Stimulated activated CD4-positive, alpha-beta T cell treated with anti-CD3 and anti-CD28 coated beads, TNF-alpha, amount 100 ng/mL, for 1 hour (primary cell): ENCODE results near the gene TOX3.

Source experiments
- DNase-seq, 3 donors: peaks; one replicate each; pipeline ENCODE4 v3.0.0-alpha.2; 2020; ENCODE audit warnings: low read depth in 3 of 3, low spot score in 1 of 3

Gene TOX3

DNA sequence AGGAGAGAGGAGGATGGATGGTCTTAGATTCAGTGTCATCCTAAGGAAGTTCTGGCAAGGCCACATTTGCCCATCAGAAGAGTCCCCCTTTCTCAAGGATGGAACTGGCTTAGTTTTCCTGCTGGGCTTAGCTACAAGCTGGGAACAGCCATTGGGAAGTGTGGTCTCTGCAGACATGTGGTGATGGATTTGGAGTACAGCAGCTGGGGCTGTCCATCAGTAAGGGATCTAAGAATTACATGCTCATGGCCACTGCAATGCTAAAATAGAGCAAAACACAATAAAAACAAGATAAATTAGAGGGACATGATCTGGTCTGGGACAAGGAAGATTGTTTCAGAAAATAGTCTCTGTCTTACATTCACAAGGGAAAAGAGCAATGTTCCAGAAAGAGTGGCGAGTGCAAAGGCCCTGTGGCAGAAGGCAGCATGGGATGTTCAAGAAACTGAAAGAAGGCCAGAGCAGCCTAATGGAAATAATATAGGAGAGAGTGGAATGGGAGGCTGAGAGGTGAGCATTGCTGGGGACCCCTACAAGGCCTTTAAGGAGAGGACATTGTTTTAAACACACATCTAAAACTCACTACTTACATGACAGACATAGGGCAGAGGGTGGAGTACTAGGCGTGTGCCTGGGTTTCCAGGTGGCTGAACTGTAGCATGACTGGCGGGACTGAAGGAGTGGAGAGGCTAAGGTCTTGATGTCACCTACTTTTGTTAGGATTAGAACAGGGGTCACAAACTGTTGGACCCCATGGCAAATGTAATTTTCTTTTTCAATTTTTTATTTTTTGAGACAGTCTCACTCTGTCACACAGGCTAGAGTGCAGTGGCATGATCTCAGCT, 17.0 kb upstream of the TOX3 start:
- no peak for DNase-seq

DNA sequence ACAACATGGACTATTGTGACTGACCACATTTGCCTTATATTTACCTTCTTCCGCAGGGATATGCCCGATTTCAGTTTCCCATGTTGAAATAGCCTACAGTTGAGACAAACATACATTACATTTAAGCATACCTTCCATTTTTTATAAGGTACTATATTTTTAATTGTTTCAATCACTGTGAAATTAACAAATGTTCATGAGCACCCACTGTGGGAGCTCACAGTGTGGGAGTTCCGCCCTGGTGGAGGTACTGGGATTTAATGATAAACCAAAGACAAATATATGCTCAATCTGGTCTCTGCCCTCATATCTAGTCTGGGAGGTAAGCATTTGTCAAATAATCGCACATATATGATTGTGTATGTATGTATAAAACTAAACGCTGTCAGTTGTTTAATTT, 15.8 kb upstream of the TOX3 start:
- no peak for DNase-seq

DNA sequence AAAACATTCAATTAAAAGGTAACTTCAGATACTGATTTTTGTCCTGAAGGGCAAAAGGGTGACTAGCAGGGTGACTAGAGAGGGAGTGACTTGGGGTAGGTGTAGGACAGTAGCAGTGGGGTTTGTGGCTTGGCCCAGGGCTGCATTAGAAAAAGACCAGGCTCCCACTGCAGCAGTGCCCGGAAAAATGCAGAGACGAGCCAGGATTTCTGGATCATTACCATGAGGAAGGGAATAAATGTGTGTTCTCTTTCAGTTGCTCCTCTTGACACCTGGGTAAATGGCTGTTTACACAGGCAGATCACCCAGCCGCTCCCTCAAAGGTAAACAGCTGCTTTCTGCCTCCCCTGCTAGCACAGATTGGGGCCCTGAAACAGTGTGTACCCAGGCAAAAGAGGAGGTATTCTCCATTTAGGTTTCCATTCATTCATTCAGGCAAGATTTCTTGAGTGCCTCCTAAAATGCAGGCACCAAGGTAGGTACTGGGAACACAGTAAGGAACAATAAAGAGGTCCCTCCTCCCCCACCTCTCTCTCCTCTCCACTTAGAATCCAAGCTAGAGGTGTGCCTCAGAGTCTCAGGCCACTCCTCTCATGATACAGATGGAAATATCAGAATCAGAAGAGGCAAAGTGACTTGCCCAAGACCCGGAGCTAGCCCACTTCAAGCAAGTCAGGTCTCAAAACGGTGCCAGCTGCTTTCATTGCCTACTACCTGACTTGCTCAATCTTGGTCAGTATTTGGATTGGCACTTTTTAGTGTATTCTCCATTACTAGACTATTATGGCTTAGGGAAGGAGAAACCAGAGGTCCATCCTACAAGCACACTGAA, 15.2 kb upstream of the TOX3 start:
- no peak for DNase-seq

DNA sequence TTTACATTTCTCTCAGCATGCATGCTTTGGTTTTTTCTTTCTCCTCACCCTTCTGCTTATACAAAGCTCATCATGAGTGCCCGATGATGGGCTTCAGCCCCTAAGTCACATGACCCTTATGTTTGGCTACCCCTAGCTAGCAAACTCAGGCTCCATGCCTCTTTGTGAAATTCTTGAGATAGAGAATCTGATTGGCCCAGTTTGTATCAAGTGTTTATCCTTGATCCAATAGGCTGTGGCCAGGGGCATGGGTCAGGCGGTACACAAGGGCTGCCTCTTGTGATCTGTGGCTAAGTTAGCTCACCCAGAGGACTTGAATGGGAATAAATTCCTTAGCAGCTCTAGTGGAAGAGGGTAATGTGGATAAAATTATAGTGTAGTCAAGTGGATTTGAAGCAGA, 11.5 kb upstream of the TOX3 start:
- DNase-seq, result no peak

DNA sequence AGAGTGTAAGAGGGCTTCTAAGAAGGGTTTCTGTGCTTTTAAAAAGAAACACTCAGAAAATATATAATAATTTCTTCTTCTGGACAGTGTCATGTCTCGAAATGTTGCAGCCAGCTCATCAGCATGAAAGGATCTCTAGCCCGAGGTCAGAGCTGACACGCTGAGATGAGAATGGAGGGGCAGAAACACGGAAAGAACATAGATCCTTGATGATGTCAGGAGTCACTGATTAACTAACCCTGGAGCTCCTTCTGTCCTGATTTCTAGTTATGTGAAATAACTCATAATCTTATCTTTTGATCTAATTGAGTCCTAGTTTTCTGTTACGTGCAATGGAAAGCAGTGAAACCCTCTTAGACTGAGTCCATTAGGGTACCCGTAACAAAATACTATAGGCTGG, 10.3 kb upstream of the TOX3 start:
- no peak for DNase-seq

DNA sequence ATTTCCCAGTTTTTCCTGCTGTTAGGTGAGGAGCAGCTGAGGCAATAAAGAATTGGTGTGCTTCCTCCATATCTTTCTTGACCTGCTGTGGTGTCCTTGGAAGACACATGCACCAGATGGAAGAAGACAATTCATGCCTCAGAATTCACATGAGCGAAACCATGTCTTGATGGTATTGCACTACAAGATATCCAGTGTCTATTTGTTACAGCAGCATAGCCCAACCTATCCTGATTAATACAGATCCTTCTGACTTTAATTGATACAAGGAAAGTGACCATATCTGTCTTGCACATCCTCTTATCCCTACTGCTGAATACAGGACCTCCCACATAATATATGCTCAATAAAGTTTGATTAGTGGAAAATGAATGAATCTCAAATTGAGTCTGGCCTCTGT, 9.1 kb upstream of the TOX3 start:
- DNase-seq, result no peak

DNA sequence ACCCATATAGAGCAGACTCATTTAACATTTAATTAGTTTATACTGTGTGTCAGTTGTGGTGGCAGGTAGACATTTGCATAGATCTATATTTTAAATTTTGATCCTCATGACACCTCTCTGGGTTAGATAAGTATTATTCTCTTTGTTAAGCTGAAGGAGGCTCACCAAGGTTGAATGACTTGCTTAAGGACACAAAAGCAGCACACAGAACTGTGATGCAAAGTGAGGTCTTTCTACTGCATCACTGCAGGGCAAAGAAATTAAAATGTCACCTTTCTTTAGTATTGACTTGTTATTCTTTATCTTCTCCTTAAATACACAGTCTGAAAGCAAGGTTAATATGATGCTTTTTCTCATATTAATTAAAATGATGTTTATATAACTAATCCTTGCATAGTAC, 8.6 kb upstream of the TOX3 start:
- no peak for DNase-seq

DNA sequence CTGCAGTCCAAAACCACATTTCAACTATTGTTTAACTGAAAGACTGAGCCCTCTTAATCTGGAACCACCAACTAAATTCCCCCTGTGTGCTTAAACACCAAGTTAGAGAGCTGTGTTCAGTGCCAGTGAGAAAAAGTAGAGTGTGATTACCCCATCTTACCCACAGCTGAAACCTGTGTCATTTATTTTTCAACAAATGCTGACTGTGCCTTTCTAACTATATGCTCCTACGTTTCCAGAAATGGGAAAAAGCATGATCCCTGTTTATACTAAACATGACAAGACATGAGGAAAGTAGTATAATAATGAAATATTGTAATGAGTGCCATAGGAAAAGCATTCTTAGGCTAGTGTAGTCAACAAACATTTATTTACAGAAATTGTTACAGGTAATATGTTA, 7.4 kb upstream of the TOX3 start:
- DNase-seq, result no peak

DNA sequence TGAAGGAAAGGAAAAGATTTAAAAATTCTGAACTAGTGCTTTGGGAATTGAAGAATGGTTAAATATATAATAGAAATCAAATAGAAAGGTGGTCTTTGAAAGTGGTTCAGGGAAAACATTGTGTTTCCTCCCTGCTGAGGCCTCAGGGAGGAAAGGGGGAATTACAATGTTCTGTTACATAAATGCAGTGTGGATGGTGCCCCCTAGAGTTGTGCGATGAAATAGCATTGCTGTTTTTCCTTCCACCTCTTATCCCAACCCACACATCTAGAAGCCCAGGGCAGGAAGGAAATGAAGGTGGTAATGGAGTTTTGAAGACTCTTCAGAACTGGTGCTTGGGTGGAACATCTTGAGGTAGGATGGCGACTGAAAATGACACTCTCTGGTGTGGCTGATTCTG, 6.4 kb upstream of the TOX3 start:
- no peak for DNase-seq

DNA sequence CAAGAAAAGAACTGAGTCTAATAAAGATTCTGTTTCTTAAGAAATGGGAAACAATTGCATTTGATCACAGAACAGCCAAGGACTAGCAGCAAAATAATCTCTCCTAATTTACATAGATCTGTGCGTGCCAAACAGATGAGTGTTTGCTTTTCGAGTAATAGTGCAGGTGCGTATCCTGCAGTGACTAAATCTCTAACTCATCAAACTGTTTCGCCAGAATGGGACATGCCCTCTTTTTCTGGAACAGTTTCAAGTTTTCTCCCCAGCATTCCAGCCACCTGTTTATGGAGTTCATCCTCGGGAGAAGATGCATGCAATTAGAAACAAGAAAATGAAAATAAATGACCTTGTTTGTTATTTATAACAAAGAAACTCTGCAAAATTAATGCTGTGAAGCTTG, 5.7 kb upstream of the TOX3 start:
- DNase-seq, result no peak

DNA sequence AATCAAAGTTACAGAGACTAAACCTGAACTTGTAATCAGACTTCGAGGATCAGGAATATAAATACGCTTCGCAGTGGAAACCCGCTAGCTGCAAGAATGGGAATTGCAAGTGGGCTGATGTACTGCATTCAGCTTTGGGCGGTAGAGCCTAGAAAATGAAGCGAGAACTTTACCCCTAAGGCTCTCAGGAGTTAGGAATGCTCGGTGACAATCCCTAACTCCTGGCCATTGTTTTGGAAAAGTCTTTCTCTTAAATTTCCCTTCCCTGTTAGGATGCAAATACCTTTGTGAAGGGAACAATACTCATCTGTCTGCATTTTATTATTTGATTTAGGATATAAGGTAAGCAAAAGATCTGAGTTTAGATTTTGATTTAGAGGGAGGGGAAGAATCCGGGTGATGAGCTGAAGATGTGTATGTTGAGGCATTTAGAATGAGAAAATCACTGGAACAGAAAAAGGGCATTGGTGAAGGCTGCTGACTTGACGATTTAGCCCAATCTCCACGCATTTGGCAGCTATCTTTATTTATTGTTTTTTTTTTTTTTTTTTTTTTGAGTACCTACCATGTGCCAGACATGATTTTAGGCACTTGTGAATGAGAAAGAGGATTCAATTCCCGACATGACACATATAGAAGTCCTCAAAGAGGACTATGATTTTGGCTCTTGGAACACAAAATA, 2.2 kb upstream of the TOX3 start:
- DNase-seq, result no peak

DNA sequence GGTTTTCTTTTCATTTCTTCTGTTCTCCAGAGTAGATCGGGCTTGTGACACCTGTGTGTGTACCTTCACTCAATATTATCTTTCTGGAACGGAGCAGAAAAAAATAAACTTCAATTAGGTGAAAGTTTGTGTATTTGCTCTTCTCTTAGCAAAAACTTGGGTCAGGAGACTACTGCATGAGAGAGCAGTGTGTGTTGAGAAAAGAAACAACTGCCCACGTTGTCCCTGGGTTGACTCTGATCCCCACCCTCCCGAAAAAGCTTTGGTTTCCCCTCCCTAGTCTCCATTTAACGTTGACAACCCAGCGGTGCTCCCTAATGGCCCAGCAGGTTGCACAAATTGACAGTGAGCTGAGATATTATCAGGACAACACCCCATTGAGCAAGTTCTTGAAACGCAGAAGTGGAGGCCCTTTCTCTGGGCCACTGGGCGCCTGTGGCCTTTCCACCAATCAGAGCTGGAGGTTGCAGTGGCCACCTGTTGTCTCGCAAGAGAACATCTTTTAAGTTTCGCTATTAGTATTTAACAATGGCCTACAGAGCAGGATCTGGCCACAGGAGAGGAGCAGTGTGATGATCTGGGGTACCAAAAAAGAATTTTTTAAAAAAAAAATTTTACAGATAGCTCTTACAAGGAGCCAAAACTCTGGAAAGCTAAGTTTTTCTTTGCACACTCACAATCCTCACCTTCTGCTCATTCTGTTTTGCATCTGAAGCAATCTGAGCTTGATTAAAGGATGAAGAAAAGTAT, 1.5 kb upstream of the TOX3 start:
- no peak for DNase-seq

DNA sequence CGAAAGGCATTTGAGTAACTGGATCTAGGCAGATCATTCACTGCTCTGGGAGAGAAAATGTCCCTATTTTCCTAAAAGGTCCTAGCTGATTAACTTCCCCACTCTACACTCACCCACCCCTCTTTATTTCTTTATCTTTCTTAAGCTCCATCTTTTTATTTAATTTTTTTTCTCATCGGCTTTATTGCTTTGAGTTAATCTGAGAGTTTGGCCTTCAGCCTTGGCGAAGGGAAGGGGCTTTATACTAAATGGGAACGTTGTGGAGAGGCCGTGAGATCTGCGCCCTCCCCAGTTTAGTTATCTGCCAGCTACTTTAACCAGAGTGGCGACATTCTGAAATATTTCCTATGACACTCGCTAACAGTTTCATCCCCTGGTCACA, 882 bp upstream of the TOX3 start:
- no peak for DNase-seq

DNA sequence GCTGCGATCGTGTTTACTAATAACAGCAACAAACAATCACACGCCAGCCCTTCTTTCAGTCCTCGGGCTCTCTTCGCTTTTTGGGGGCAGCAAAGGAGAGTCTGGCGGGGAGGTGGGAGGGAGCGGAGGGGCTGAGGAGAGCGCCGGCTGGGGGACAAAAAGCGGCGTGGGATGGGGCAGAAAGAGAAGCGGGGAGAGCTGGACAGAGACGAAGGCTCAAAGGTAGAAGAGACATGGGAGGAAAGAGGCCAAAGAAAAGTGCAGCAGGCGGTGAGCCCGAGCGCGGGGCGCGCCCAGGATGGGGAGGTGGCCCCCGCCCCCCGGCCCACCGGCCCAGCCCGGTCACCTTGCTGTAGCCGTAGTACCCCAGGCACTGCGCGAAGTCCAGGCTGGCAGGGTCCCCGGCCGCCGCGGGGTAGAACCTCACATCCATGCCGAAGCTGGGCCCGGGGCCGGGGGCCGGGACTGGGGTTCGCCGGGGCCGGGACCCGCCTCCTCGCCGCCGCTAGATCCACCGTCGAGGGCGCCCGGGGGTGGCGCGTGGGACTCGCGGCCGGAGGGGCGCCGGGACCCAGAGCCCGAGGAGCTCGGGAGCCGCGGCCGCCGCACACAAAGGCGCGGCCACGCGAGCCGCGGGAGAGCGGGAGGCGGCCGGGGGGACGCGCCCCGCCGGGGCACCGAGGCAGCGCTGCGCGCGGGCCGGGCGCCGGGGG, 496 bp downstream of the TOX3 start:
- DNase-seq, result no peak

DNA sequence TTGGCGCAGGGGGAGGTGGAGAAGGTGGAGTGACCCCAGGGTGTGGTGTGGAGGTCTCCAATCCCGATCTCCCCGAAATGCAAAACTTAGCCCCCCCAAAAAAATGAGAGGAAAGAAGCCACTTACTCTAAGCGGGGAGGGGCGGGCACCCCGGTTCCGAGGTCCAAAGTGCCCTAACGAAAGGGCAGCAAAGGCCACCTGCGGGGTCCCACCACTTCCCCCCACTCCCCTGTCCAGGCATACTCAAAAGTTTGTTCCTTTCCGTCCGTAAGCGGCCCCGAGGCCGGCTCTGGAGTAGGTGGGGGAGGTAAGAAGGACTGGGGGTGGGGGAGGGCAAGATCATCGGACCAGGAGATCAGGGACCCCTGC, 1.1 kb downstream of the TOX3 start:
- DNase-seq, result no peak

DNA sequence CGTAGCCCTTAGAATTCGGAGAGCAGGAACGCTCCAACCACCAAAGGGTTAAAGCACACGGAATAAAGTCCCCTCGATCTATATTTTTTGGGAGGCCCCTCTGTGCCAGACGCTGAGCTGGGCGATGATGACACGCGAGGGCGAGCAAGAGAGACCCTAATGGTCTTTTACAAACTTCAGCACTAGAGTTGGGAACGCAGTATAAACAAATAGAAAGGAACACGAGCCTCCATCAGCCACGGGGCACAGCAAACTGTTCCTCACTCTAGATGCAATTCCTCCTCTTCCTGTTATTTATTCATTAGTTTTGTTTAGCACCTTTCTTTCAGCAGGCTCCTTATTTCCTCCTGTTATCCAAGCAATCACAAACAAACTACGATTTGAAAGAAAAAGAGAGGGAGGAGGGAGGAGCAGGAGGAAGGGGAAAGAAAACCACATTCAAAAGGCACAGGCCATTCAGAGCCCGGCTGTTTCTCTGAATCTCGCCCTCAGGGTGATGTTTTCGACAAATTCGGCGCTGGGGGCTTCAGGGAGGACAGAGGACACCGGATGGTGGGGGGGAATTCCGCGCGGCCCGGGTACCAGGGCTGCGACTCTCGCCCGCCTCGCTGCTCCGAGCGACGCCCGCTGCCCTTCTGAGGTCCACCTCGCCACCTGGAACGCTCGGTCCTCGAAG, 1.6 kb downstream of the TOX3 start:
- no peak for DNase-seq

DNA sequence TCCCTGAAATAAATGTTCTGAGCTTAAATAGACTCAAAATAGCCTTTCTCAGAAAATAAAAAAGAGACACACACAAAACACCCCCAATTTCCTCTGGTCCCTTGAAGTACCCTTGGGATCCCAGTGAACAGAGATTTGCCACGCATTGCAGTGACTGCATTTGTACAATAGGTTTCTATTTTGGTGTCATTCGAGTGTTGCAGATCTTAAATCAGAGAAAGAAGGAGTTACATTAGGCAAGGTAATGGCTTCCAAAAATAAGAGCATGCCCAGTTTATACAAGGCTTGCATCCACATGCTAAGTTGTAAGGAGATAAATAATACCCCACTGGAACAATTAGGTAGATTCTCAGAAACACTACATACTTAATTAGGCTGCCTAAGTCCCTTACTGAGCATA, 2.2 kb downstream of the TOX3 start:
- DNase-seq, result no peak

DNA sequence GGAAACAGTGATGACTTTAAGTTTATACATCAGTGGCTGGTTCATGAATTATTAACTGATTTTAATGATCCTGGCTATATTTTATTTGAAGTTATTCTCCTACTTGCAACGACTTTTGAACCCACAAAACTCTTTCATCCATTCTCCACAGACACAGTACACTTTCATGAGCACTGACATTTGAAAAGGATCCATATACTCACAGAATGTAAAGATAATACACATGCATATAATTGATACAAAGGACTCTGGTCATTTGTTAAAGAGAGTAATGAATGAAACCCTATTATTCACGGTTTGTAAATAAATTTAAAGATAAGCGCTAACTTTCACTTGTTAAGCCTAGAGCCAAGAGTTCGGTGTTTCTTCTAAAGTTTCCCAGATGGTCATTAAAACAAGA, 3.3 kb downstream of the TOX3 start:
- DNase-seq, result no peak

DNA sequence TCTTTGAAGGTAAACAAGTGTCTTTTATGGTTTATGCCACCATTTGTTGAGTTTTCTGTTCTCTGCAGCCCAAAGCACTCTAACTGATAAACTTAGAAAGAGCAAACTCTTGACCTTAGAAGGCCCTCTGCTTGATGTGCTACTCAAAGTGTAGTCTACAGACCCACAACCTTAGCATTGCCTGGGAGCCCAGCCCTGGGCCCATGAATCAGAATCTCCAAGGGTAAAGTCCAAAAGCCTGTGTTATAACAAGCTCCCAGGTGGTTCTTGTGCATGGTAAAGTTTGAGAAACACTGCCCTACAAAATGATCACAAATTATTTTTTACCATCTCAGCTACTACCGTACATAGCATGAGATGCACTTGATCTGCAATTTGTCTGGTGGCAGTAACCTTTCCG, 6.0 kb downstream of the TOX3 start:
- DNase-seq, result no peak

DNA sequence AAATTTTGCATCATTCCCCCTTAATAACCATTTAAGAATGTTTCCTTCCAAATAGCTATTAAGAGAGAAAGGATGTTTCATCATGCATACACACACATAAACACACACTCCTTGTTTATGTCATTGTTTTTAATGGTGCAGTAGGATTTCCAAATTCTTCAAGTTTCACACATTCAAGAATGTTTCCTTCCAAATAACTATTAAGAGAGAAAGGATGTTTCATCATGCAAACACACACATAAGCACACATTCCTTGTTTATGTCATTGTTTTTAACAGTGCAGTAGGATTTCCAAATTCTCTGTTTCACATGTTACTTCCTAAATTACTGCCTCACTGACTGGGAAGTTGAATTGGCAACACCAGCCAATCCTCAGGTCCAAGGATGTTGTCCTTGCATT, 7.8 kb downstream of the TOX3 start:
- DNase-seq, result no peak
